G401.6 (cell line): Measurements from ENCODE around the gene SLC22A2.
"Not testable (repeated sequence)": the region's sequence is repeated elsewhere in the genome, so short reads cannot be mapped to it uniquely, and the experiment has no call there.

ENCODE experiments used
- FAIRE-seq: peaks from 2 replicates; lab custom pipeline; 2012; peaks lifted over from hg19 to GRCh38; lab: Jason Lieb, UNC

Gene SLC22A2

DNA sequence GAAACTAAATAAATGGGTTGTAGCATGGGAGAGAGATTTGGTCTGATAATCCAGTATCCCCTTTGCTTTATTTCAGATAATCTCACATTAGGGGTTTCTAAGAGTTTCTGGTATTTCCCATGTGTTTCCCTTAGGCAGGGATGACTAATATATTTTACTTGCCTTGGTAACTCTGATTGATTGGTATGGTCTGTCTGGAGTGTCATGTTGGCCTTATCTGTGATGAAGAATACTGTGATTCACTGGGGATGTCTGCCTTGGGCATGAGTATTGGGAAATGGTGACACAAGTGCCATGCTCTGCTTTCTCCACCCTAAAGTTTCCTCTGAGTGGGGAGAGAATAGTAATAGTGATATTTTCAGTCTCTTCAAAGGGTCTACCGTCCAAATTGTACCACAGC, 10.1 kb downstream of the SLC22A2 start:
- no peak for FAIRE-seq

DNA sequence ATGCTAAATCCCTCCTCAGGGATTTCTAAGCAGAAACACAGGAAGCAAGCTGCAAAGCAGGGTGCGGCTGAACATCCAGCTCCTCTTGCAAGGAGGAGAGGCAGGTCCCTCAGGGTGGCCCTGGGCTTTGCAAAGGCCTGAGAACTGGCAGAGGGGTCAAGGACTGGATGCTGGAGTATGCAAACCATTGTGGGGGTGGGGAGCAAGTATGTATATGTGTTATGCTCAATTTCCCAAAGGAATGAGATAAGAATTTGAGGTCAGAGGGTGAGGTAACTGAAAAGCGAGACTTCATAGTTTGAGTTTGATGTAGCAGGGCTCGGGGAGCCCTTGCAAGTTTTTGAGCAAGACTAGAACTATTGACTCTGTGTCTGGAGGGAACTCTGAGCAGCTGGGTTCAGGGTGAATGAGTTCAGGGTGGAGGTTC, 11.2 kb downstream of the SLC22A2 start:
- FAIRE-seq: no peak

DNA sequence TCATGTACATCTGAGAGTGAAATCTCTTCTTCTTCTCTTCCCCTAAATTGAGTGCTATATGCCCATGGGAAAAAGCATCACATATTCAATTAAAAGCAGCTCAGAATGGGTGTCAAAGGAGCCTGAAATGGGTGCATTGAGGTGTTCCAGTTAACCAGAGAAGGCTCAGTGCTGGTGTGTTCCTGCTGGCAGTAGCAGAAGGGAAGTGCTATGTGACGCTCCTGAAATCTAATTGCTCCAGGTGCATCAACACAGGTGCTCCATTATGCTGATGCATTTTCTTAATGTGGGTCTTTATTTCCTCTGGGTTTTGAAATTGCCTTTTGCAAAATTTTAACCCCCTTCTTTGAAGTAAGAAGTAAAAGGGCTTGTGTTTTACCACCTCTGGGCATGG, 17.9 kb downstream of the SLC22A2 start:
- no peak for FAIRE-seq

DNA sequence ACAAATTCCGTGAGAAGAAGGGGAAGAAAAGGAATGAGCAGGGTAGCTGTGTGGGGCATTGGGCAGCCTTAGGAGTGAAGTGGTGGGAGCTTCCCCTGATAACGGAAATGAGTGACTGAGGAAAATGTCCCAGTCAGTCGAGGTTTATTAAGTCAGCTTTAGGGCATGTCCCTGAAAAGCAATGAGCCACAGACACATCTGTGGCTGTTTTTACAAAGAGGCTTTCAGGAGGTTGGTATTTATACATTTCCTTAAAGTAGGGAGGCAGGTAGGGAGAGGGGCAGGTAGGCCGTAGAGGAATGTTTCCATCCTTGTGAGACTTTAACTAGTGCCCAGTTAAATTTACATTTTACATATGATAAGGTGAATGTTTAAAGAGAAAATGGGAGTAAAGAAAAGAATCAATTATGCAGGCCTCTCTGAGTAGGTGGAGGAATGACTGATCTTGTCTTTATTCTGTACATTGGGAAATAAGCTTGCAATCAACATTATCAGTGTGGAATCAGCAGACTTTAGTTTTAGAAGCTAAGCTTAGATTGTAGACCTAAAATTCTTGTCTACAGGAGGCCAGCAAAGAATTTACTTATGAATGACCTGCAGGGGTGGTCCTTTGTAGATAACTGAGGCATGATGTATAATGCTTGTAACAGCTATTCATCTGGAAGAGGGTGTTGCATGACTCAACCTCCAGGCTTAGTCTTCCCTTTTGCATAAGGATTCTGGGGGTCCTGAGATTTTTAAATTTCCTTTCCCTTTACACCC, 18.5 kb downstream of the SLC22A2 start:
- no peak for FAIRE-seq

DNA sequence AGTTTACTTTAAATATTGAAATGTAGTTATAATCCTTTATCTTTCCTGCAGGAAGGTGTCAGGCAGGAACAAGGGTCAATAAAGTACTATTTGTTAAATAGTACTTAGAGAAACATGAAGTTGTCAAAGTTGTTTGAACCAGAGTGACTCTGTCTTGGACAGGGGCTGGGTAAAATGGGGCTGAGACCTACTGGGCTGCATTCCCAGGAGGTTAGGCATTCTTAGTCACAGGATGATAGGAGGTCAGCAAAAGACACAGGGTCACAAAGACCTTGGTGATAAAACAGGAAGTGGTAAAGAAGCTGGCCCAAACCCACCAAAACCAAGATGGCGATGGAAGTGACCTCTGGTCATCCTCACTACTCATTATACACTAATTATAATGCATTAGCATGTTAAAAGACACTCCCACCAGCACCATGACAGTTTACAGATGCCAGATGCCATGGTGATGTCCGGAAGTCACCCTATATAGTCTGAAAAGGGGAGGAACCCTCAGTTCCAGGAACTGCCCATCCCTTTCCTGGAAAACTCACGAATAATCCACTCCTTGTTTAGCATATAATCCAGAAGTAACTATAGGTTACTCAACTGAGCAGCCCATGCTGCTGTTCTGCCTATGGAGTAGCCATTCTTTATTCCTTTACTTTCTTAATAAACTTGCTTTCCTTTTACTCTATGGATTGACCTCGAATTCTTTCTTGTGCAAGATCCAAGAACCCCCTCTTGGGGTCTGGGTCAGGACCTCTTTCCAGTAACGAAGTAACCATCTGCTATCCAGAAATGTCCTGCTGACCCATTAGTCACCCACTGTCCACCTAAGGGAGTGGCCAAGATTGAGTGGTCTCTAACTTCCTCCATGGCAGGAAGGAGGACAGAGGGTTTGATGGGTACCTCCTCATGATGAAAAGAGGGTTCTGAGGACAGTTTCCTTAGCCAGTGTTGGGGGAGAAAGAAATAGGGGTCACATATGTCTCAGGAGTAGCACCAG, 19.6 kb downstream of the SLC22A2 start:
- no peak for FAIRE-seq

GRCh38 chr6:160238278-160238711, 20.3 kb downstream of the SLC22A2 start:
- no peak for FAIRE-seq

DNA sequence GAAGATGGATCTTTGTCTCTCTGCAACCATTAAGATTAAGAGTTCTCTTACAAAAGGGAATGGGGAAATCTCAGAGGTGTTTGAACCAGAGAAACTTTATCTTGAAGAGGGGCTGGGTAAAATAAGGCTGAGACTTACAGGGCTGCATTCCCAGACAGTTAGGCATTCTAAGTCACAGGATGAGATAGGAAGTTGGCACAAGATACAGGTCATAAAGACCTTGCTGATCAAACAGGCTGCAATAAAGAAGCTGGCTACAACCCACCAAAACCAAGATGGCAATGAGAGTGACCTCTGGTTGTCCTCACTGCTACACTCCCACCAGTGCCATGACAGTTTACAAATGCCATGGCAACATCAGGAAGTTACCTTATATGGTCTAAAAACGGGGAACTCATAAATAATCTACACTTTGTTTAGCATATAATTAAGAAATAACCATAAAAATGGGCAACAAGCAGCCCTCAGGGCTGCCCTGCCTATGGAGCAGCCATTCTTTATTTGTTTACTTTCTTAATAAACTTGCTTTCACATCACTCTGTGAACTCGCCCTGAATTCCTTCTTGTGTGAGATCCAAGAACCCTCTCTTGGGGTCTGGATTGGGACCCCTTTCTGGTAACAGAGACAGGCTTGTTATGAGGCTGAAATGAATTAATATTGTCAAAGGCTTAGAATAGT, 20.9 kb downstream of the SLC22A2 start:
- not testable (repeated sequence) for FAIRE-seq

GRCh38 chr6:160236235-160236872, 22.3 kb downstream of the SLC22A2 start:
- FAIRE-seq: not testable (repeated sequence)

DNA sequence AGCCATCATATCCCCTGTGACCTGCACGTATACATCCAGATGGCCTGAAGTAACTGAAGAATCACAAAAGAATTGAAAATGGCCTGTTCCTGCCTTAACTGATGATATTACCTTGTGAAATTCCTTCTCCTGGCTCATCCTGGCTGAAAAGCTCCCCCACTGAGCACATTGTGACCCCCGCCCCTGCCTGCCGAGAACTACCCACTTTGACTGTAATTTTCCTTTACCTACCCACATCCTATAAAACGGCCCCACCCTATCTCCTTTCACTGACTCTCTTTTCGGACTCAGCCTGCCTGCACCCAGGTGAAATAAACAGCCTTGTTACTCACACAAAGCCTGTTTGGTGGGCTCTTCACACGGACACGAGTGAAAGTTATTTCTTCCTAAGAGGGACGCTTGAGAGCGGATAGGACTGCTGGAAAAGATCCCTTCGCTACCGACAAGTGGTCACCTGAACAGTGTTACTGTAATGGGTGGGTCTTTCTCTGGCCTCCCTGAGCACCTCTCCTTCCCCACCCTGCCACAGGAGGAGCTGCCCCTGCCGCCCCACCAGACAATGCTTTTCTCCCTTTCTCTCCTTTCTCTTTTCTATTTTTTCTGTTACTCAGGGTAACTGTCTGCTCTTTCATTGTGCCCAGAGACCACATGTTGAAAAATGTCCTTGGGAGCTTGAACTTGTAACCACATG, 24.5 kb downstream of the SLC22A2 start:
- not testable (repeated sequence) for FAIRE-seq

DNA sequence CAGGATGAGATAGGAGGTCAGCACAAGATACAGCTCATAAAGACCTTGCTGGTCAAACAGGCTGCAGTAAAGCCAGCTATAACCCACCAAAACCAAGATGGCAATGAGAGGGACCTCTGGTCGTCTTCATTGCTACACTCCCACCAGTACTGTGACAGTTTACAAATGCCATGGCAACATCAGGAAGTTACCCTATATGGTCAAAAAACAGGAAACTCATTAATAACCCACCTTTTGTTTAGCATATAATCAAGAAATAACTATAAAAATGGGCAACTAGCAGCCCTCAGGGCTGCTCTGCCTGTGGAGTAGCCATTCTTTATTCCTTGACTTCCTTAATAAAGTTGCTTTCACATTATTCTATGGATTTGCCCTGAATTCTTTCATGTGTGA, 30.9 kb downstream of the SLC22A2 start:
- no peak for FAIRE-seq

- no peak for FAIRE-seq
Observed at GRCh38 chr6:160227038-160227768, 31.4 kb downstream of the SLC22A2 start.

DNA sequence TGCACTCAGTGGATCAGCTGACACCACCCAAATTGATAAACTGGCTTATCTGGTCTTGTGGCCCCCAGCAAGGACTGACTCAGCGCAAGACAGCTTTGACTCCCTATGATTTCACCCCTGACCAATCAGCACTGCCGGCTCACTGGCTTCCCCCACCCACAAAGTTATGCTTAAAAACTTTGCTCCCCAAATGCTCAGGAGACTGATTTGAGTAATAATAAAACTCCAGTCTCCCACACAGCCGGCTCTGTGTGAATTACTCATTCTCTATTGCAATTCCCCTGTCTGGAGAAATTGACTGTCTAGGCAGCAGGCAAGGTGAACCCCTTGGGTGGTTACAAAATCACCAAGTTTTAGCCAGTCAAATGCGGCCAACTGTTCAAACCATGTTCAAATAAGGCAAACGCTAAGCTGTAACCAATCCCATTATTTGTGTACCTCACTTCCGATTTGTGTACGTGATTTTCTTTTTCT, 32.5 kb downstream of the SLC22A2 start:
- FAIRE-seq: no peak

DNA sequence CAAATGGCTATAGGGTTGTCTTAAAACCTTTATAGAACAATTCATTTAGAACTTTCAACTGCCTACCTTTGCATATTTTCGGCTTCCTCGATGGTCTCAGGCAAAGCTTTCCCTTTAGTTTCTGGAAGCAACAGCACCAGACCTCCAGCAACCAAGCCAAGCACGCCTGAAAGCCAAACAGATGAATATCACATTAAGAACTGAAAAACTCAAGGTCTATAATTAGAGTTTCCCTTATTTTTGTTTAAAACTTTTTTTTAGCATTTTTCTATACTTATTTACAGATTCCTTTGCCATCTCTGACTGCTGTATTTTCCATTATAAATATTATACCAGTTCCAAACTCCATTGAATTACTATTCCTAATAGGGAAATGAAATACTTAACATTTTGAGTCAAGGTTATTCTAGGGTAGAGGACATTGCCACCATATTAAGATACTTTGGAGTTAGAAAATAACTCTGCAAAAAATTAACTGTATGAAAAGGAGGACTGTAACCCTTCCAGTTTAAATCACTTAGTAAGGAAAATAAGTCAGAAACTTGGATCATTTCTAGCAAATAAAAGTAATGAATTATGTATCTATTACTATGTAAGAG, 33.9 kb downstream of the SLC22A2 start:
- FAIRE-seq: no peak

DNA sequence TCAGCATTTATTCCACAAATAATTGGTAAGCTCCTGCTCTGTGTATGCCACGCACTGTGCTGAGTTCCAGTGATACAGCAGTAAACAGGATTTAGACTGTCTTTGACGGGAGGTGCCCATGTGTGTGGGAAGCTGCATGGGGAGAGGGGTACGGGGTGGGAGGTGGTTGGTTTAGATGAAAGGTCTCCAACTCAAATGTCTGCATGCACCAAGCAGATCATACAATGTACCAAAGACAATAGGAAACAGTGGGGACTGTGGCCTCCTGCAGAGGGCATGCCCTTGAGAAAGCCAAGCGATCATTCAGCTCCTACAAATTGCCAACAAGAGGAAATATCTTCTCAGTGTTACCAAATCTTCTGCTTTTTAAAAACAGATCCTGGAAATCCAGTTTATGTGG, 36.1 kb downstream of the SLC22A2 start:
- no peak for FAIRE-seq

DNA sequence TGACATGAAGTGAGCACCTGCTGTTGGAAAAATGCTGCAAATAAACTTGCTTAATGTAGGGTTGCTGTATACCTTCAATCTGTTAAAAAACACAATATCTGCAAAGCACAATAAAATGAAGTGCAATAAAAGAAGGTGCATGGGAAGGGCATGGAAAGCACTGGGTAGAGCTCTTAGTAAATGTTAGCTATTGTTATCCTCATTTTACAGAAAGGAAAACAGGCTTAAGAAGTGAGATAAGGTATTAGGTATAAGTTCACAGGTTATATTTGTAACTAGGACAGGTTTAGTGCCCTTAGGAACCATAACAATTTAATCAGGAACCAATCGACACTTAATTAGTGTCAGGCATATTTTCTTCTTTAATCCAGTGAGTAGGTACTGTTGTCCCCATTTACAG, 36.7 kb downstream of the SLC22A2 start:
- FAIRE-seq: no peak

DNA sequence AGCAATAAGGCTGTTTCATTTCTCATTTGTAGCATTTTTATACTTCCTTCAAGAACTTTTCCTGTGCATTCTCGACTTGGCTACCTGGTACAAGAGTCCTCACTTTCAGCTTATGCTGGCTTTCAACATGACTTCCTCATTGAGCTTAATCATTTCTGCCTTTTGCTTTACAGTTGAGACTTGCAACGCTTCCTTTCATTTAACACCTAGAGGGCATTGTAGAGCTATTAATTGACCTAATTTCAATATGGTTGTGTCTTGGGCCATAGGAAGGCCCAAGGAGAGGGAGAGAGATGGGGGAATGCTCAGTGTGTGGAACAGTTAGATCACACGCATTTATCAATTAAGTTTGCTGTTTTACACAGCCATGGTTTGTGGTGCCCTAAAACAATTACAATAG, 37.2 kb downstream of the SLC22A2 start:
- no peak for FAIRE-seq

- FAIRE-seq: no peak
Observed at GRCh38 chr6:160218810-160219209, 39.8 kb downstream of the SLC22A2 start.

- no peak for FAIRE-seq
Observed at GRCh38 chr6:160217863-160218262, 40.8 kb downstream of the SLC22A2 start.

- no peak for FAIRE-seq
Observed at GRCh38 chr6:160217073-160217472, 41.5 kb downstream of the SLC22A2 start.

- no peak for FAIRE-seq
Observed at GRCh38 chr6:160215232-160215631, 43.4 kb downstream of the SLC22A2 start.
